HG03378 (cell line): ENCODE data around the gene CSNK1G1.
"Not testable (repeated sequence)": the region's sequence is repeated elsewhere in the genome, so short reads cannot be mapped to it uniquely, and the experiment has no call there.

ENCODE experiments used
- ATAC-seq: cut with Tn5 transposase; IDR thresholded peaks from one replicate; pipeline ENCODE4 v1.9.1; 2021; ENCODE audit warnings: mild to moderate bottlenecking, moderate library complexity; ENCODE audit not compliant: unreplicated experiment

Gene CSNK1G1

DNA sequence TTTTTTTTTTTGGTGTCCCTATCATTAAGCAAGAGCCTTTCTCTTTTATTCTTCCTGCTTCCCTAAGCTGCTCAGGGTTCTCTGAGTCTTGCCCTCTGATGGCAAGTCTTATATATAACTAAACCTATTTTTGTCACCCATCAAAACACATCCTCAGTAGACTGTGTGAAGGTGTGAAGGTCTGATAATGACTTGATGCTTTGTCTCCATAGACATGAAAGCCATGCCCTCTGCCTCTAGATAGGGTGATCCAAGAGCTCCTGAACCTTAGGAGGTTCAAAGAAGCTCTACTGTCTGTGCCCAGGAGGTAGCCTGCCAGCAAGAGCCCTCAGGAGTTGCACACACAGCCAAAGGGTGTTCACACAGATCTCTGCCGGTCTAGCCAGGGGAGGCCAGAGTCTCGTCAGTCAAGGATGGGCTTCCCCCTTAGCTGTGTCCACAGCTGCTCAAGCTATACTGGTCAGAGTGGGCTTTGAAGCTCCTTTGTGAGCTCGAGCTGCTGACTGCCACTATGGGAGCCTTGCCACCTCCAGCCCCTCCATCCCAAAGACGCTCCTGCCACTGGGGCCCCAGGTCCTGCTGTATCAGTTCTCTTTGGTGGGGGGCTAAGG lies 217.5 kb downstream of the CSNK1G1 start:
- ATAC-seq = no peak

DNA sequence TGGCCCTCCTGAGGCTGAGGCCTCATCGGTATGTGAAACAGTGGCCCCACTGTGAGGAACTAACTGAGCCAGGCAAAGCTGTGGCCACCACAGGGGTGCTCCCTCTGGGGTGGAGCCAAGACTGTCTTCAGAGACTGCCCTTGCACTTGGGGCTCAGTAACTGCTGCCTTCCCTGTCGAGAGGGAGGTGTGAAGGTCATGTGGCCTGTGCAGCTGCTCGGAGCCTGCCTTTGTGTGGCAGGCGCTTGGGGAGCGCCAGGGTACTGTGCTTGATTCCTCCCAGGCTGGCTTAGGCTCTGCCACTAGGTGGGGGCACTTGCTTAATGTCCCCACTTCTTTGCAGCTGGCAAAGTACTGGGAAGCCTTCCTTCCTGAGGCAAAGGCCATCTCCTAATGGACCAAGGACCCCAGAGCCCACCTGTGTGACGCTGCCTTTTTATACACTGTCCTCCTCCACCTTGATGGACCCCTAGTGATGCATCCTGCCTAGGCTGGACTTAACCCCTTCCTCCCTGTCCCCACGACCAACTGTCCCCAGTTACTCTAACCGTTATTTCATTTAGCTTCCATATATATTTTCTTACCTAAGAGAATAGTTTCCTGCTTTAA lies 218.6 kb downstream of the CSNK1G1 start:
- ATAC-seq = no peak

- no peak for ATAC-seq
These were observed 219.6 kb downstream of the CSNK1G1 start for GRCh38 chr15:64136347-64136746.

DNA sequence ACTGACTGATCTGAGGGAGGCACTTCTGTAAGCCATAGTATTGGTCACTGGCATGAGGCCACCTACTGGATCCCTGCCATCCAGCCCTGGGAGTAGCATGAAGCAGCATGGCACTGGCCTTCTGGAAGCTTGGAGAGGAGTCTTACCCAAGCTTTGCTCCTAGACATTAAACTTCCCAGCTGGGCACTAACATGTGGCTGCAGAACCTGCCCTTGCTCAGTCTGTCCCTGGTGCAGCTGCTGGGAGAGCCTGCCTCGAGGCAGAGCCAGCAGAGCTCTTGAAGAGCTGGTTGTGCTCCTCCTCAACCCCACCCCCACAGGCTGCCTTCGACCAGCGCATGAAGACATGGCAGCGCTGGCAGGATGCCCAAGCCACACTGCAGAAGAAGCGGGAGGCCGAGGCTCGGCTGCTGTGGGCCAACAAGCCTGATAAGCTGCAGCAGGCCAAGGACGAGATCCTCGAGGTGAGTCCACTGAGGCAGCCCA lies 221.6 kb downstream of the CSNK1G1 start:
- no peak for ATAC-seq

GRCh38 chr15:64133623-64134344 lies 222.2 kb downstream of the CSNK1G1 start:
- ATAC-seq = no peak

- no peak for ATAC-seq
These were observed 223.8 kb downstream of the CSNK1G1 start for GRCh38 chr15:64132217-64132616.

DNA sequence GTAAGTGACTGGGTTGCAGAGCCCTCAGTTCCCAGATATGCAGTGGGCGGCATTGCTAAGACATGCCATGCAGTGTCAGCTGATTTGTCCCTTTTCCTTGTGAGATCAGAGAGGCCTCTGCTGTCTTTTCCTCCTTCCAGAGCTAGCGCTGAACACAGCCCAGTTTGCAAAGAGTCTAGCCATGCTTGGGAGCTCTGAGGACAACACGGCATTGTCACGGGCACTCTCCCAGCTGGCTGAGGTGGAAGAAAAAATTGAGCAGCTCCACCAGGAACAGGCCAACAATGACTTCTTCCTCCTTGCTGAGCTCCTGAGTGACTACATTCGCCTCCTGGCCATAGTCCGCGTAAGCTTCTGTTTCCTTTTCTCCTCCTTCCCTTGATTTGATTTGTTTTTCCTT lies 224.4 kb downstream of the CSNK1G1 start:
- ATAC-seq = no peak

GRCh38 chr15:64130159-64130558 lies 225.8 kb downstream of the CSNK1G1 start:
- no peak for ATAC-seq

DNA sequence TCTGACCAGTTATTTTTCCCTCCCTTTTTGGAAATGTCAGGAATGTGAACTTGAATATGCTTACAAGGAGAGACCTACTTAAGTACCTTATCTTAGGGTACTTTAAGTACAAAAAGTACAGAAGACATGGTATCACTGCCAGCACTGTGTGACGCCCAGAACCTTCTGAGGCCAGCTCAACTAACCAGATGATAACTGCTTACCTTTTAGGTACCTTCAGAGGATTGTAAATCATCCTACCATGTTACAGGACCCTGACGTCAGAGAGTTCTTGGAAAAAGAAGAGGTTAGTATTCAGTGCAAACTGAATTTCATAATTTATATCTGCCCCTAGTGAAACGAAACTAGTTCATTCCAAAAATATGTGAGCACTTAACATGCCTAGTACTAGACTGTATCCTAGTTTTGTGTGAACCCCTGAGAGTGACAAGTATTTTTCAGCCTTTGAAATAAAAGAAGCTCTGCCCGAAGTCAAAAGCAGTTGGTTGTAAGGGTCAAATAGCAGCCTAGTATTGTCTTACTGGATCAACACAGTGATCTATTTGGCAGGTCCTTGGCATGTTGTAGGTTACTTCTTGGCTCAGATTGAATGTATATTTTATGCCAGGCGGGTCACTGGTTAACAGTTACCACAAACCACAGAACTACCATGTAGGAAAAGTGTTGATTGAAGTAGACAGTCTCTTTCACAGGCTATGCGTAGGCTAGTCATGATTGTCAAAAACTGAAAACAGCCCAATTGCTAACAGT lies 228.3 kb downstream of the CSNK1G1 start:
- ATAC-seq = no peak

DNA sequence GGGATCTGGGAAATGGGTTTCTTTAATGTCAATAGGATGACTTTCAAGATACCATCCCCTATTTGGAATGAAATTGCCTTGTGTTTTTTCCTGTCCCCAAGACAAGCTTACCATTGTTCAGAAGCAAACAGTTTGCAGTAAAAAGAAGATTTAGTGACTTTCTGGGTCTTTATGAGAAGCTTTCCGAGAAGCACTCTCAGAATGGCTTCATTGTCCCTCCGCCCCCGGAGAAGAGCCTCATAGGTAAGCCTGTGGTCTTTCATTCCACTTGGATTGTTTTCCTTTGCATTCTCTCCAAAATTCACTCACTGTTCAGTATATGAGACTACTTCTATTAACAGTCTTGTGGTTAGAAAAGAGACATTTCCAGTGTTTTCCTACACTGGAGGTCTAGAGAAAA lies 230.0 kb downstream of the CSNK1G1 start:
- no peak for ATAC-seq

GRCh38 chr15:64122936-64123351 lies 233.0 kb downstream of the CSNK1G1 start:
- no peak for ATAC-seq

- ATAC-seq = no peak
These were observed 233.5 kb downstream of the CSNK1G1 start for GRCh38 chr15:64122444-64122843.

- no peak for ATAC-seq
These were observed 234.4 kb downstream of the CSNK1G1 start for GRCh38 chr15:64121614-64122013.

DNA sequence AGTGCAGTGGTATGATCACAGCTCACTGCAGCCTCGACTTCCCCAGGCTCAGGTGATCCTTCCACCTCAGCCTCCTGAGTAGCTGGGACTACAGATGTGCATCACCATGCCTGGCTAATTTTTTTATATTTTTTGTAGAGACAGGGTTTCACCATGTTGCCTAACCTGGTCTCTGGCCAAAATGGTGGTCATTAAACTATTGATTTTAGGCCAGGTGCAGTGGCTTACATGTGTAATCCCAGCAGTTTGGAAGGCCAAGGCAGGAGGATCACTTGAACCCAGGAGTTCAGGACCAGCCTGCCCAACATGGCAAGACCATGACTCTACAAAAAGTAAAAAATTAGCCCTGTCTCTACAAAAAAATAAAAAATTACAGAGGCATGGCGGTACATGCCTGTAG lies 235.7 kb downstream of the CSNK1G1 start:
- ATAC-seq = not testable (repeated sequence)

- ATAC-seq = no peak
These were observed 238.1 kb downstream of the CSNK1G1 start for GRCh38 chr15:64117759-64118487.
